NCI-H1694 (cell line): ENCODE measurements around the gene ZNF140.

Experiments
- DNase-seq: peaks from one replicate; lab custom pipeline; 2025; lab: John Stamatoyannopoulos, UW

The ZNF140 gene

DNA sequence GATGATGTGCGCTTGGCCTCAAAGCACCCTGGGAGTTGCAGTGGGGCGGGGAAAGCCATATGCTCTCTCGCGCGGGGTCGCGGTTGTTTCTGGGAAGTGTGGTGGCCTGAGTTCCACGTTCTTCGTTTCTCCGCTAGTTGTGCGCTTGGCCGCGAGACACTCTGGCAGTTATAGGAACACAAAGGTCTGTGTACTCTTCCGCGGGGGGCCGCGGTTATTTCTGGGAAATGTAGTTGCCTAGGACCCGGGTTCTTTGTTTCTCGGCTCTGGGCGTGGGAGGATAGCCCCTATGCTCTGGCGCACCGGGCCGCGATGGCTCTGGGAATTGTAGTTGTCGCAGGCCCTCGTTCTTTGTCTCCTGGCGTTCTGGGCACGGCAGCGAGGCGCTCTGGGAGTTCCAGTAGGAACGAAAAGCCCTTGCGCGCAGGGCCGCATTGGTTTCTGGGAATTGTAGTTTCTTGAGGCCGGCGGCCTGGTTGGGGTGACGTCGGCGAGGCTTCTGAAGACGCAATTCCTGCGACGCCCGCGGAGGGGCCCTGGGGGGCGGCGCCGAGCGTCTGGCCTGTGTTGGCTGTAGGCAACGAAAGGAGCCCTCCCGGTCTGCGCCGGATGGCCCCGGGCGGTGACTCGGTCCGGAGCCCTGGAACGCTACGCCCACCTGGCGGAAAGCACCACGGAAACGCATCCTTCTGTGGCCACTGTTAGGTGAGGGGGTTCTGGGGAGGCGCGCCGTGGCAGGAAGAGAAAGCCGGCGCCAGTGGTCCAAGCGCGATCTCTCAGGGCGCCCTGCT lies at the start of gene ZNF140:
TSS of gene ZNF140 (plus strand) at position 556 of the 791 bp plus-strand sequence. CDS start 398 bp downstream, outside the sequence.
- DNase-seq, result peak; percentile 92

GRCh38 chr12:133037207-133038005 lies 43.3 kb upstream of the ZNF140 start, which contains the start of gene ZNF84:
Gene ZNF84 (plus strand): TSS chr12:133037509. CDS start chr12:133041468, 3,959 bp downstream.
- peak; percentile 91 for DNase-seq

DNA sequence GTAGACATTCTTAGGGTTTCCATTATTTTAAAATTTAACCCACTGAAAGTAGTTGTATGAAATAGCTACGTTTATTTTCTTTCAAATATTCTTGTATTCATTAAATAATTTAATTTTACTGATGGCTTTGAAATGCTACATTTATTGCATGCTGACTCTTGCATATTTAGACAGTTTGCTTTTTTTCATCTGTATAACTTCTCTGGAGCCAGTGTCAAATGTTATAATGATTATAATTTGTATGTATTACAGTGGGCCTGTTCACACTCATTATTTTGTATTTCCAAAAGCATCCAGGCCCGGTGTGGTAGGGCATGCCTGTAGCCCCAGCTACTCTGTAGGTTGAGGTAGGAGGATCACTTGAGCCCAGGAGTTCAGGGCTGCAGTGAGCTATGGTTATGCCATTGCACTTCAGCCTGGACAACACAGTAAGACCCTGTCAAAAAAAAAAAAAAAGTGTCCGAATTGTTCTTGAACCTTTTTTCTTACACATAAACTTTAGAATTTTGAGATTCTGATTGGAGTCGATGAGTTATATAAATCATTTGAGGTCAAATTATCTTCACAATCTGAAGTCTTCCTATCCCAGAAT lies 42.5 kb upstream of the ZNF140 start:
- DNase-seq, result no peak

- no peak for DNase-seq
Observed at GRCh38 chr12:133046698-133047097, 34.0 kb upstream of the ZNF140 start.

DNA sequence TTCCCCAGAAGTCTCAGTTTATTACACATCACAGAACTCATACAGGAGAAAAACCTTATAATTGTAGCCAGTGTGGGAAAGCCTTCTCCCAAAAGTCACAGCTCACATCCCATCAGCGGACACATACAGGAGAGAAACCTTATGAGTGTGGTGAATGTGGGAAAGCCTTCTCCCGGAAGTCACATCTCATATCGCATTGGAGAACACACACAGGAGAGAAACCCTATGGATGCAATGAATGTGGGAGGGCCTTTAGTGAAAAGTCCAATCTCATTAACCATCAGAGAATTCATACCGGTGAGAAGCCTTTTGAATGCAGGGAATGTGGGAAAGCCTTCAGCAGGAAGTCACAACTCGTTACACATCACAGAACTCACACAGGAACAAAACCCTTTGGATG lies 23.3 kb upstream of the ZNF140 start:
- no peak for DNase-seq

- DNase-seq, result no peak
Observed at GRCh38 chr12:133058203-133059113, 22.3 kb upstream of the ZNF140 start.

DNA sequence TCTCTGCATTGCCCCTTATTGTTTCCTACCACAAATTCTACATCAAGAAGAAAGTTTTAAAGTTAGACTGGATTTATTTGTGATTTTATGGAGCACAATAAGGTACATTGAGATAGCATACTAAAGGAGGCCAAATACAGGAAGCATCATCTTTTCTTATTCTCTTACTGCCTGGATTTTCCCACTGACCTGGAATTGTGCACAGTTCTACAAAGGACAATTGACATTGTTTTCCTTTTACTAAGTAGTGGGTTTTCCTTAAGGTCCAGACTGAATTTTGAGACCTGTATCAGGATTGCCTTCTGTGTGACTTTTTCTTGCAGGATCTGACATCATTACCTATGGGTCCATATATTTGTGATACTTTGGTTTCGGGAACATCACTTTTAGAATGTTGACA lies 18.8 kb upstream of the ZNF140 start:
- no peak for DNase-seq

DNA sequence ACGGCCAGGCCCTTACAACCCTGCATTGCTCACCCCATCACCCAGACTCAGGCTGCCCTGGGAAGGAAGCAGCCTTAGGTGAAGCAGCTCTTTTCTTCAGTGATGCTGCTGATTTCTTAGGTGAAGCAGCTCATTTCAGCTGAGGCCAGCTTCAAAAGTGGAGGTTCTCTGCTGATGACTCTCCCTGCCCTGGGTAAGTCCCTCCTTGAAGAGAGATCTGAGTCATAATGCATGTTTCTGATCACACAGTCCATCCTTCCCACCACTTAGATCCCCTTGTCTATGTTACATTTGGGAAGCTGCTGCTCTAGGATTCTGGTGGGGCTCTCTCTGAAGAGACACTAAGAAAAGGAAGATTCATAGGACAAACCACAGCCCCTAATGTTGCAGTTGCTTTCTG lies 17.2 kb upstream of the ZNF140 start:
- DNase-seq, result no peak

GRCh38 chr12:133073836-133074235 lies 6.9 kb upstream of the ZNF140 start:
- no peak for DNase-seq

DNA sequence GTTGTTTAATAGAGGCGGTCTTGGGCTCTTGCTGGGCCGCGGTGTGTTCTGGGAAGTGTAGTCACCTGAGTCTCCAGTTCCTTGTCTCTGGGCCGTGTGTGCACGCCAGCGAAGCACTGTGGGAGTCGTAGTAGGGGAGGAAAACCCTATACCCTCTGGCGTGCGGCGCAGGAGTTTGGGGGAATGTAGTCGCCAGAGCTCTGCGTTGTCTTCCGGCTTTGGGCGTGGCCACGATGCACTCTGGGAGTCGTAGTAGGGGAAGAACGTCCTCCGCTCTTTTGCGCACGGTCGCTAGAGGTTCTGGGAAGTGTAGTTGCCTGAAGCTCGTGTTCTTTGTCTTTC lies 726 bp upstream of the ZNF140 start:
- DNase-seq, result peak; percentile 94

DNA sequence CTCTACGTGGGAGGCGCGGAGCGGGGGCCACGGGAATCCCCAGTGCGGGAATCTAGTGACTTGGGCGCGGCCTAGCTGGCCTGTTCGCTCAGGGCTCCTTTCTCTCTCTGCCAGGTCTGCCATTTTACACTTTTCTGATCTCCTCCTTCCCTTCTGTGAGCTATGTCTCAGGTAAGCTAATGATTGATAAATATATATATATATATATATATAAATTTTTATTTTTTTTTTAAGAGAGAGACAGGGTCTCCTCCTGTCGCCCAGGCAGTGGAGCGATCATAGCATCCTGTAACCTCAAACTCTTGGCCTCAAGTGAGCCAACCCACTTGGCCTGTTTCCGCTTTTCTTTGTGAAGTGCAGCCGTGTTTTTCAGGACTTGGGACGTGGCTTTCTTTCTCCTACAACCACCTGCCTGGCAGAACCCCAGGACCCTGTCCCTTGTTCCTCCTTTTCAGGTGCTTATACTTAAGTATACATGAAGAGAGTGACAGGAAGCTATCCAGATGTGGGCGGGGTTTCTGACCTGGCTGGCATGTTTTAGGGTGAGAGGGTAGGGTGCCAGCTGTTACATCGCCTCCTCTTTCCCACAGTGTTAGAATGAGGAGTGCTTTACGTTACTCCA lies 547 bp downstream of the ZNF140 start:
- peak; percentile 35 for DNase-seq

GRCh38 chr12:133083345-133083744 lies 2.6 kb downstream of the ZNF140 start:
- DNase-seq, result no peak

- no peak for DNase-seq
Observed at GRCh38 chr12:133105620-133106019, 24.9 kb downstream of the ZNF140 start.

- DNase-seq, result no peak
Observed at GRCh38 chr12:133106253-133106652, 25.5 kb downstream of the ZNF140 start.

DNA sequence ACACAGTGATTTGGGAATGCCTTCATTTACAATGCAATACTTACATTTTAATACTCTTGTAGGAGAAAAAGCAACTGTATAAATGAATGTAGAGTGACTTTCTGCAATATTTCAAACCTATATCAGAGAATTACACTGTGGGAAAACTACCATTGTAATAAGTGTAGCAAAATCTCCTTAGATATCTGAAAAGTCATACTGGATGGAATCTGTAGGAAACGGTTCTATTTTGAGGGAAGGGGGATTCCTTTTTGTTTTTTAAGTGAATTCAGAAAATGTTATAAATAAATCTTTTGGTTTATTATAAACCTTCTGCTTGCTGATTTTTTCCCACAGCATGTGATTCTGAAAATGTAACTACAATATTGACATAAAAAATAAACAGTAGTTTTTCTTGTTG lies 26.4 kb downstream of the ZNF140 start:
- DNase-seq, result no peak

DNA sequence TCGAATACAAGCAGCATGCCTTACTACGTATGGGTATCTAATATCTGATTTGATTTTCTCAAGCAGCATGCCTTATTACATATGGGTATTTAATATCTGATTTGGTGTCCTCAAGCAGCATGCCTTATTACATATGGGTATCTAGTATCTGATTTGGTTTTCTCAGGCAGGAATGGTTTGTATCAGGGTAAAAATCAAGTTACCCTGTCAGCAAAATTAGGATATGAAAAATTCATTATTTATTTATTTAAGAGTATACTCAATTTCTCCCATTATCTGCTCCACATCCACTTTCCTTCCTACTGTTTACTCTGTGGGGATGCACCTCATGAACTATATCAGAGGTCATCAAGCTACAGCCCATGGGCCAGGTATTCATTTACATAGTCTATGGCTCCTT lies 27.4 kb downstream of the ZNF140 start:
- DNase-seq, result no peak

DNA sequence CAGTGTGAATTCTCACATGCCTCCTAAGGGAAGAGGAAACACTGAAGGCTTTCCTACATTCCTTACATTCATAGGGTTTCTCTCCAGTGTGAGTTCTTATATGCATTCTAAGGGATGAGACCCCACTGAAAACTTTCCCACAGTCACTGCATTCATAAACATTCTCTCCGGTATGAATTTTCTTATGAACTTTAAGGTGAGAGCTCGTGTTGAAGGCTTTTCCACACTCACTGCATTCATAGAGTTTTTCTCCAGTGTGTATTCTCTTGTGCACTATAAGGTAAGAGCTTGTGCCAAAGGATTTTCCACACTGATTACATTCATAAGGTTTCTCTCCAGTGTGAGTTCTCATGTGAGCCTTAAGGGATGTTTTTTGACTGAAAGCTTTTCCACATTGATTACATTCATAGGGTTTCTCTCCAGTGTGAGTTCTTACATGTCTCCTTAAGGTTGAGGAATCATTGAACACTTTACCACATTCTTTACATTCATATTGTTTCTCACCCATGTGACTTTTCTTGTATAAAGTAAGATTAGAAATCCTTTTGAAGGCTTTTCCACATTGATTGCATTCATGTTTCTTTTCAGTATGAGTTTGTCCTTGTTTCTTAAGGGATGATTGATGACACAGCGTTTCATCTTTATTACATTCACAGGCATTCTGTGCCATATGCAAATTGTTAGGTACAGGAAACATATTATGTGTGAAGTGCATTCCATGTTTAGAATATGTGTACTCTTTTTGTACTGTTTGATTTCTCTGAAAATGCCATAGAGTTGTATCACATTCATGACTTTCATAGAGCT lies 39.9 kb downstream of the ZNF140 start:
- DNase-seq, result no peak

- DNase-seq, result no peak
Observed at GRCh38 chr12:133124674-133125073, 44.0 kb downstream of the ZNF140 start.

DNA sequence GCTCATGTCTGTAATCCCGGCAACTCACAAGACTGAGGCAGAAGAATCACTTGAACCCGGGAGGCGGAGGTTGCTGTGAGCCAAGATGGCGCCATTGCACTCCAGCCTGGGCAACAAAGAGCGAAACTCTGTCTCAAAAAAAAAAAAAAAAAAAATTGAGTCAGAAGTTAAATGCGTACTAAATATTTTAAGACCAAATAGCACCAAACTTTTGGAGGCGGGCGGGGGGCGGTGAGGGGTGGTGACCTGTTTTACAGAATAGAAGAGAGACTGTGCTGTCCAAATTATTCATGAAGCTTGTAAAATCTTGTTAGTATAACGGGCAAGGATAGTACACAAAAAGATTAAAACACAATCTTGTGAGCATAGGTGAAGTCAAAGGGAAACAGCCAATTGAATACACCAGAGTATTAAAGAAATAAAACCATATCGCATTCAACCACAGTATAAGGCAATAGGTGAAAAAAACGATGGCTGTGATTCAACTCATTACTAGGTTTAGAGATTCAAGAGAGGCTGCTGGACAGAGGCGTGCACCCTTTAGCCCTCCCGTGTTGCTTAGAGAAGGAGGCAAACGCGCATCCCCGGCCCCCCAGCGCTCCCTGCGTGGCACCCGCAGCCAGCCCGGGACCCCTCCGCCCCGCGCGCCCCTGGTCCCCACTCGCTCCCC lies 48.8 kb downstream of the ZNF140 start:
- DNase-seq, result no peak
